OCI-LY7 (cell line): ENCODE data around the gene SLC18A2. TPM values are rescaled to one million over a fixed set of nuclear protein-coding genes. Genes with fewer than 3 reads are reported as not detected.

Source experiments
- BruUV-seq: library from RNA; stranded (reverse); fragments of 400-500 nt; replicated peaks from 2 replicates; lab custom pipeline; 2021; lab: Mats Ljungman, UMichigan
- CTCF ChIA-PET: fragments of 300-600 bp; sonication (Branson Sonifier 250); formaldehyde crosslinking; loops from one replicate; lab custom pipeline; 2022; ENCODE audit warnings: antibody characterized with exemption; ENCODE audit not compliant: unreplicated experiment; lab: Charles Lee
- POLR2A ChIA-PET: fragments of 300-600 bp; sonication (Branson Sonifier 250); formaldehyde crosslinking; loops from one replicate; lab custom pipeline; 2022; ENCODE audit warnings: antibody characterized with exemption; lab: Charles Lee
- DNase-seq: peaks from one replicate; pipeline ENCODE4 v3.0.0-alpha.2; 2015; ENCODE audit warnings: low spot score
- H2AFZ ChIP-seq: fragments of 200-600 bp; sonication (generic), shearing (Covaris generic); 2 replicates; pipeline ENCODE4 v1.6.1; 2014; ENCODE audit warnings: mild to moderate bottlenecking, antibody characterized with exemption, low read length, moderate library complexity
- H3K27ac ChIP-seq: fragments of 200-600 bp; sonication (generic); 2 replicates; pipeline ENCODE4 v1.5.1; 2014; ENCODE audit warnings: mixed run types, low read depth, mild to moderate bottlenecking, moderate library complexity, low read length, inconsistent platforms; ENCODE audit not compliant: poor library complexity, severe bottlenecking
- H3K36me3 ChIP-seq: fragments of 200-600 bp; sonication (generic); 2 replicates; pipeline ENCODE4 v1.6.1; 2014; ENCODE audit warnings: mild to moderate bottlenecking, antibody characterized with exemption, low read length, moderate library complexity, mixed read lengths; ENCODE audit not compliant: insufficient read depth
- H3K4me1 ChIP-seq: fragments of 200-600 bp; sonication (generic); 2 replicates; pipeline ENCODE4 v1.5.1; 2014; ENCODE audit warnings: mild to moderate bottlenecking, low read length; ENCODE audit not compliant: insufficient read depth, poor library complexity, severe bottlenecking
- H3K4me2 ChIP-seq: fragments of 200-600 bp; sonication (generic); 2 replicates; pipeline ENCODE4 v1.6.1; 2014; ENCODE audit warnings: mild to moderate bottlenecking, low read length
- H3K4me3 ChIP-seq: fragments of 200-600 bp; sonication (generic); 2 replicates; pipeline ENCODE4 v1.5.1; 2014; ENCODE audit warnings: mild to moderate bottlenecking, low read depth, low read length; ENCODE audit not compliant: poor library complexity, severe bottlenecking
- H3K79me2 ChIP-seq: fragments of 200-600 bp; sonication (generic); 2 replicates; pipeline ENCODE4 v1.6.1; 2016; ENCODE audit warnings: low read depth, mild to moderate bottlenecking, low read length, moderate library complexity, mixed read lengths; ENCODE audit not compliant: insufficient read depth
- H3K9me2 ChIP-seq: fragments of 200-600 bp; sonication (generic); 2 replicates; pipeline ENCODE4 v1.6.1; 2016; ENCODE audit warnings: mild to moderate bottlenecking, low read length, mixed read lengths; ENCODE audit not compliant: insufficient read depth
- H3K9me3 ChIP-seq: fragments of 200-600 bp; sonication (generic); 2 replicates; pipeline ENCODE4 v1.6.1; 2014; ENCODE audit warnings: mild to moderate bottlenecking, mixed run types, low read length, mixed read lengths
- H4K20me1 ChIP-seq: fragments of 200-600 bp; sonication (generic); 2 replicates; pipeline ENCODE4 v1.6.1; 2014; ENCODE audit warnings: mild to moderate bottlenecking, antibody characterized with exemption, low read length, moderate library complexity, mixed read lengths; ENCODE audit not compliant: insufficient read depth
- EZH2phosphoT487 ChIP-seq: fragments of 200-600 bp; sonication (generic); IDR thresholded peaks from 2 replicates; pipeline ENCODE4 v1.6.1; 2018; ENCODE audit warnings: low read depth, borderline replicate concordance, mild to moderate bottlenecking, mixed run types, antibody characterized with exemption, low read length, moderate library complexity, mixed read lengths
- intact Hi-C: fragments of 100-400 bp; cut with micrococcal nuclease; formaldehyde crosslinking; loops from one replicate; pipeline ENCODE4 v1.10.0; 2022; ENCODE audit not compliant: unreplicated experiment
- total RNA-seq, 2 experiments: library from RNA; depleted of rRNA in 1 of 2; stranded (reverse); fragments of >200 nt in 1 of 2; shearing (Covaris generic) in 1 of 2; gene quantifications; 2 replicates each; pipeline ENCODE4 v1.2.3, GENCODE V29; 2014 to 2022
- TF ChIP-seq, protein P1 (sequence below): fragments of 200-600 bp; sonication (generic); conservative IDR thresholded peaks from 2 replicates; pipeline ENCODE4 v1.5.1; 2014; ENCODE audit warnings: mild to moderate bottlenecking, antibody characterized with exemption, low read length, moderate library complexity, mixed read lengths

SLC18A2 gene
- total RNA-seq, 2 experiments from 2014 or later: not detected

DNA sequence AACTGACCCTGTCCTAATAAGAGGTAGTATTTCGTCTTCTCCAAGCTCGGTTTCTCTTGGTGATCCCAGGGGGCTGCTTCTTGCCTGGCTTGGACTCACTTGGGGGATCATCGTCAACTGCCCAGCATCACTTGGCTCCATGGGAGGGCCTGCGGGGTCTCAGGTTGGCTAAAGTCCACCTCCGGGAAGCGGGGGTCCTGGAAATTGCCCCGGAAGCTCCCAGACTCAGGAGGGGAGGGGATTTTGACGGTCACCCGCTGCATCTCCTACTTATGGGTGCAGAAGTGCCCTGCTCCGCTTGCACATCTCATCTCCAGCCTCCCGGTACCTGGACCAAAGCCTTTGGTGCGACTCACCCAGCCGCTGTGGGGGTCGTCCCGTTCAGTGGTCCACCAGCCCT lies 24.9 kb upstream of the SLC18A2 start:
- no peak overlapping the region for H3K27ac ChIP-seq
- H3K4me3 ChIP-seq: no peak overlapping the region
- no peaks in the 10 kb centered on the region for H3K79me2 ChIP-seq
- TF ChIP-seq EZH2phosphoT487: no peak
- TF ChIP-seq, protein P1, sequence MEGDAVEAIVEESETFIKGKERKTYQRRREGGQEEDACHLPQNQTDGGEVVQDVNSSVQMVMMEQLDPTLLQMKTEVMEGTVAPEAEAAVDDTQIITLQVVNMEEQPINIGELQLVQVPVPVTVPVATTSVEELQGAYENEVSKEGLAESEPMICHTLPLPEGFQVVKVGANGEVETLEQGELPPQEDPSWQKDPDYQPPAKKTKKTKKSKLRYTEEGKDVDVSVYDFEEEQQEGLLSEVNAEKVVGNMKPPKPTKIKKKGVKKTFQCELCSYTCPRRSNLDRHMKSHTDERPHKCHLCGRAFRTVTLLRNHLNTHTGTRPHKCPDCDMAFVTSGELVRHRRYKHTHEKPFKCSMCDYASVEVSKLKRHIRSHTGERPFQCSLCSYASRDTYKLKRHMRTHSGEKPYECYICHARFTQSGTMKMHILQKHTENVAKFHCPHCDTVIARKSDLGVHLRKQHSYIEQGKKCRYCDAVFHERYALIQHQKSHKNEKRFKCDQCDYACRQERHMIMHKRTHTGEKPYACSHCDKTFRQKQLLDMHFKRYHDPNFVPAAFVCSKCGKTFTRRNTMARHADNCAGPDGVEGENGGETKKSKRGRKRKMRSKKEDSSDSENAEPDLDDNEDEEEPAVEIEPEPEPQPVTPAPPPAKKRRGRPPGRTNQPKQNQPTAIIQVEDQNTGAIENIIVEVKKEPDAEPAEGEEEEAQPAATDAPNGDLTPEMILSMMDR: no peak
- no peaks in the 10 kb centered on the region for H3K36me3 ChIP-seq
- H3K9me2 ChIP-seq: no peaks in the 10 kb centered on the region
- no TSS peak for BruUV-seq
- H3K9me3 ChIP-seq: no peaks in the 10 kb centered on the region
- intact Hi-C loops: loop anchor here (2.0 to 10.0 kb wide), 2 partner anchors 105 to 199 kb away; no protein-coding TSS in a partner anchor
- H3K4me2 ChIP-seq: peak overlapping the region; percentile 55; the same call in 1 of the 2 replicates
- no peak for DNase-seq
- ChIA-PET POLR2A (no interaction called here), CTCF (no interaction called here)
- H3K4me1 ChIP-seq: no peaks in the 10 kb centered on the region
- H2AFZ ChIP-seq: no peak overlapping the region
- H4K20me1 ChIP-seq: no peaks in the 10 kb centered on the region

DNA sequence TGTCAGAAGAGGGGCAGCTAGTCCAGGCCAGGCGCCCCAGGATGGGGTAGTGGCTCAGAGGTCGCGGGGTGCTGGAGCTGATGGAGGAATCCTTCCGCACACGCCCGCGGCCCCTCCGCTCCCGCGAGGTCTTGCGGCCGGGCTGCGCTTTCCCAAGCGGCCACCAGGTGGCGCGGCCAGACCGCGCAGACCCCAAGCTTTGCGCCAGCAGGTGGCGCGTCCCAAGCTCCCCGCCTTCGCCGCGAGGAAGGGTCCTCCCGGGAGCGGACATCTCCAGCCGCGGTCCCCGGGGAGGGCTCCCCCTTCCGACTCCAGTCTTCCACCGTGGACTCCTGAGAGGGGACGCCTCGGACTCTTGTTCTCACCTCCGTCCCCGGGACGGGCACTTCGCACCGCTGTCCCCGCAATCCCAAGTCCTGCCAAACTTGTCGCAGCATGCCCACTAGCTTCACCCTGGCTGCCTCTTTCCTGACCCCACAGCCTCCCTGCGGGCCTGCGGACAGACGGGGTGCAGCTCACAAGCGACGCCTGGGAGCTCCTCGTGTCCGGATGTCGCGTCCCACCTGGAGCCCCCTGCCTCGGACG lies 24.2 kb upstream of the SLC18A2 start:
- POLR2A ChIA-PET: no interaction called here
- no TSS peak for BruUV-seq

More for the DNA sequence above, 24.2 kb upstream of the SLC18A2 start:
- Histone ChIP-seq H3K4me2 (peak overlapping the region; percentile 55; the same call in 1 of the 2 replicates), H3K27ac (no peak overlapping the region), H3K9me3 (no peaks in the 10 kb centered on the region), H3K4me1 (no peaks in the 10 kb centered on the region), H3K79me2 (no peaks in the 10 kb centered on the region), H3K36me3 (no peaks in the 10 kb centered on the region), H3K9me2 (no peaks in the 10 kb centered on the region), H2AFZ (no peak overlapping the region; the same call in 1 of the 2 replicates), H4K20me1 (no peaks in the 10 kb centered on the region), H3K4me3 (no peak overlapping the region)
- DNase-seq: peak; percentile 69
- no peak for TF ChIP-seq EZH2phosphoT487
- TF ChIP-seq, protein P1: peak; percentile 93
- CTCF ChIA-PET: no interaction called here
- intact Hi-C loops: loop anchor here (2.0 to 10.0 kb wide), 2 partner anchors 104 to 198 kb away; no protein-coding TSS in a partner anchor
